Vagina (tissue), 2 donors: Measurements from ENCODE around the gene KRTAP12-2.

Source experiments
- POLR2A ChIP-seq, 2 donors: fragments of 450-650 bp; IDR thresholded peaks; one replicate each; pipeline ENCODE4 v1.6.1; 2017; ENCODE audit warnings: antibody characterized with exemption in 2 of 2, mild to moderate bottlenecking in 2 of 2, moderate library complexity in 2 of 2
- TF ChIP-seq, protein P1 (sequence below), 3 experiments: fragments of 450-650 bp in 2 of 3; fragments of 200-600 bp in 1 of 3; sonication (generic) in 1 of 3; IDR thresholded peaks; one replicate each; pipeline ENCODE4 v1.5.1; 2017 to 2019; ENCODE audit warnings: antibody characterized with exemption in 3 of 3, mild to moderate bottlenecking in 2 of 3, moderate library complexity in 2 of 3

DNA sequence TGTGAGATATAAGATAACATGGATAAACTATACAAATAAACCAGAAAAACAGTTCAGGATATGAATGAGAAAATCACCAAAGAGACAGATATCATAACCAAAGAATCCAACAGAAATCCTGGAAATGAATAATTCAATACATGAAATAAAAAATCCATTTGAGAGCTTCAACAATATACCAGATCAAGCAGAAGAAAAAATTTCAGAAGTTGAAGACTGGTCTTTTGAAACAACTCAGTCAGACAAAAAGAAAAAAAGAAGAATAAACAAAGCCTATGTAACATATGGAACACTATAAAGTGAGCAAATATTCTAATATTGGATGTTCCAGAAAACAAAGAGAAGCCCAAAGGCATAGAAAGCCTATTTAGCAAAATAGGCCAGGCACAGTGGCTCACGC is 5.2 kb upstream of the KRTAP12-2 start:
- TF ChIP-seq, protein P1, sequence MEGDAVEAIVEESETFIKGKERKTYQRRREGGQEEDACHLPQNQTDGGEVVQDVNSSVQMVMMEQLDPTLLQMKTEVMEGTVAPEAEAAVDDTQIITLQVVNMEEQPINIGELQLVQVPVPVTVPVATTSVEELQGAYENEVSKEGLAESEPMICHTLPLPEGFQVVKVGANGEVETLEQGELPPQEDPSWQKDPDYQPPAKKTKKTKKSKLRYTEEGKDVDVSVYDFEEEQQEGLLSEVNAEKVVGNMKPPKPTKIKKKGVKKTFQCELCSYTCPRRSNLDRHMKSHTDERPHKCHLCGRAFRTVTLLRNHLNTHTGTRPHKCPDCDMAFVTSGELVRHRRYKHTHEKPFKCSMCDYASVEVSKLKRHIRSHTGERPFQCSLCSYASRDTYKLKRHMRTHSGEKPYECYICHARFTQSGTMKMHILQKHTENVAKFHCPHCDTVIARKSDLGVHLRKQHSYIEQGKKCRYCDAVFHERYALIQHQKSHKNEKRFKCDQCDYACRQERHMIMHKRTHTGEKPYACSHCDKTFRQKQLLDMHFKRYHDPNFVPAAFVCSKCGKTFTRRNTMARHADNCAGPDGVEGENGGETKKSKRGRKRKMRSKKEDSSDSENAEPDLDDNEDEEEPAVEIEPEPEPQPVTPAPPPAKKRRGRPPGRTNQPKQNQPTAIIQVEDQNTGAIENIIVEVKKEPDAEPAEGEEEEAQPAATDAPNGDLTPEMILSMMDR (IDR thresholded peaks at IDR 0.05), result no peak
- no peak for TF ChIP-seq POLR2A (IDR thresholded peaks at IDR 0.05)
